Vein endothelial cell (primary cell): ENCODE data around the gene RASSF9. TPM values are rescaled to one million over a fixed set of nuclear protein-coding genes. Genes with fewer than 3 reads are reported as not detected.

Experiments used
- total RNA-seq: library from RNA; depleted of rRNA; stranded (reverse); fragments of >200 nt; gene quantifications from 2 replicates; pipeline ENCODE4 v1.2.3, GENCODE V29; 2012

Gene RASSF9
- total RNA-seq = 4.3 and 6.5 TPM in 2 replicates

GRCh38 chr12:85836197-85837090, at the start of gene RASSF9:
TSS of gene RASSF9 (minus strand) at chr12:85836409. CDS start at chr12:85836201, 208 bp downstream.

GRCh38 chr12:85874031-85874461, 37.8 kb upstream of the RASSF9 start, which contains the start of gene NTS:
TSS of gene NTS (plus strand) at chr12:85874295. CDS start at chr12:85874404, 109 bp downstream.

Other genes with a start within 250 kb of the RASSF9 start
- gene NTS, start 37.9 kb upstream of the RASSF9 start, total RNA-seq = not detected in 2 replicates